HepG2 (cell line): ENCODE measurements around the gene PPP1R13B. TPM values are rescaled to one million over a fixed set of nuclear protein-coding genes. Genes with fewer than 3 reads are reported as not detected.
A peak's percentile ranks its signal among the peaks of the same experiment; 100 is the strongest.

Source experiments
- ARID5B ChIP-seq: IDR thresholded peaks from 2 replicates; pipeline ENCODE4 v1.4.0; 2020; ENCODE audit warnings: mild to moderate bottlenecking, missing genetic modification reagents
- ARNT ChIP-seq: fragments of 450-650 bp; IDR thresholded peaks from 2 replicates; pipeline ENCODE4 v1.6.1; 2017
- ATF4 ChIP-seq, 2 experiments: fragments of 450-650 bp in 1 of 2; sonication (generic) in 1 of 2; formaldehyde crosslinking; IDR thresholded peaks; 2 replicates each; pipeline versions ENCODE4 v1.5.0 to v1.8.0; 2020 to 2022; ENCODE audit warnings: mild to moderate bottlenecking in 1 of 2, missing genetic modification reagents in 1 of 2
- CENPX ChIP-seq: sonication (generic); formaldehyde crosslinking; IDR thresholded peaks from 2 replicates; pipeline ENCODE4 v1.9.0; 2021; ENCODE audit warnings: mild to moderate bottlenecking, missing genetic modification reagents, moderate library complexity
- ERF ChIP-seq: IDR thresholded peaks from 2 replicates; pipeline ENCODE4 v1.6.1; 2018; ENCODE audit warnings: missing biosample characterization, missing genetic modification reagents
- MBNL3 ChIP-seq: fragments of 250-450 bp; sonication (Bioruptor Pico); conservative IDR thresholded peaks from 2 replicates; pipeline ENCODE4 v1.8.0; 2022; ENCODE audit warnings: mild to moderate bottlenecking, inconsistent platforms
- MED13 ChIP-seq: sonication (generic); formaldehyde crosslinking; IDR thresholded peaks from 2 replicates; pipeline ENCODE4 v1.5.0; 2020; ENCODE audit warnings: missing genetic modification reagents
- MIER3 ChIP-seq: IDR thresholded peaks from 2 replicates; pipeline ENCODE4 v1.6.1; 2016; ENCODE audit warnings: missing compliant biosample characterization, borderline replicate concordance
- MTA1 ChIP-seq: sonication (generic); formaldehyde crosslinking; IDR thresholded peaks from 2 replicates; pipeline ENCODE4 v1.4.0; 2020; ENCODE audit warnings: missing genetic modification reagents, mild to moderate bottlenecking, borderline replicate concordance
- RXRB ChIP-seq: IDR thresholded peaks from 2 replicates; pipeline ENCODE4 v1.6.1; 2016; ENCODE audit warnings: borderline replicate concordance, missing genetic modification reagents, missing compliant biosample characterization
- SCMH1 ChIP-seq: sonication (generic); formaldehyde crosslinking; IDR thresholded peaks from 2 replicates; pipeline ENCODE4 v1.9.0; 2021; ENCODE audit warnings: missing genetic modification reagents, mild to moderate bottlenecking, borderline replicate concordance
- SIN3B ChIP-seq: fragments of 150-350 bp; IDR thresholded peaks from 2 replicates; pipeline ENCODE4 v1.6.1; 2014; ENCODE audit warnings: low read length
- SNAI1 ChIP-seq: sonication (generic); formaldehyde crosslinking; IDR thresholded peaks from 2 replicates; pipeline ENCODE4 v1.5.0; 2020; ENCODE audit warnings: mild to moderate bottlenecking, missing genetic modification reagents, borderline replicate concordance
- TAF15 ChIP-seq: fragments of 200-400 bp; formaldehyde crosslinking; IDR thresholded peaks from one replicate; pipeline ENCODE4 v1.6.1; 2018; ENCODE audit warnings: mild to moderate bottlenecking, low read depth, low read length; ENCODE audit not compliant: poor library complexity, severe bottlenecking
- TERF1 ChIP-seq: sonication (generic); formaldehyde crosslinking; IDR thresholded peaks from 2 replicates; pipeline ENCODE4 v1.8.0; 2022; ENCODE audit warnings: mild to moderate bottlenecking, missing genetic modification reagents, moderate library complexity
- TMF1 ChIP-seq: sonication (generic); formaldehyde crosslinking; IDR thresholded peaks from 2 replicates; pipeline ENCODE4 v1.8.1; 2022; ENCODE audit warnings: low read depth, missing genetic modification reagents
- TP53 ChIP-seq: sonication (generic); formaldehyde crosslinking; conservative IDR thresholded peaks from 2 replicates; pipeline ENCODE4 v1.4.0; 2020; ENCODE audit warnings: missing genetic modification reagents
- ZBTB21 ChIP-seq: sonication (generic); formaldehyde crosslinking; IDR thresholded peaks from 2 replicates; pipeline ENCODE4 v1.4.0; 2020; ENCODE audit warnings: missing genetic modification reagents
- ZFP82 ChIP-seq: sonication (generic); formaldehyde crosslinking; IDR thresholded peaks from 2 replicates; pipeline ENCODE4 v1.5.1; 2020; ENCODE audit warnings: mild to moderate bottlenecking, missing genetic modification reagents, borderline replicate concordance
- ZFP90 ChIP-seq: sonication (generic); formaldehyde crosslinking; IDR thresholded peaks from 2 replicates; pipeline ENCODE4 v1.8.0; 2022; ENCODE audit warnings: missing genetic modification reagents, mild to moderate bottlenecking, inconsistent platforms, borderline replicate concordance
- ZKSCAN5 ChIP-seq: sonication (generic); formaldehyde crosslinking; IDR thresholded peaks from 2 replicates; pipeline ENCODE4 v1.5.1; 2020; ENCODE audit warnings: mild to moderate bottlenecking, missing genetic modification reagents
- ZNF17 ChIP-seq: sonication (generic); formaldehyde crosslinking; IDR thresholded peaks from 2 replicates; pipeline ENCODE4 v1.5.0; 2020; ENCODE audit warnings: mild to moderate bottlenecking, missing genetic modification reagents
- ZNF296 ChIP-seq: sonication (generic); formaldehyde crosslinking; conservative IDR thresholded peaks from 2 replicates; pipeline ENCODE4 v1.5.0; 2020; ENCODE audit warnings: mild to moderate bottlenecking, missing genetic modification reagents
- ZNF367 ChIP-seq: sonication (generic); formaldehyde crosslinking; IDR thresholded peaks from 2 replicates; pipeline ENCODE4 v1.4.0; 2020; ENCODE audit warnings: missing genetic modification reagents, borderline replicate concordance
- ZNF570 ChIP-seq: sonication (generic); formaldehyde crosslinking; IDR thresholded peaks from 2 replicates; pipeline ENCODE4 v1.4.0; 2020; ENCODE audit warnings: mild to moderate bottlenecking, missing genetic modification reagents, borderline replicate concordance
- ZNF7 ChIP-seq: IDR thresholded peaks from 2 replicates; pipeline ENCODE4 v1.6.1; 2016; ENCODE audit warnings: missing biosample characterization, missing genetic modification reagents
- polyA plus RNA-seq, 8 experiments: library from polyadenylated mRNA; depleted of rRNA in 3 of 8; stranded (reverse) in 7 of 8; unstranded in 1 of 8; fragments of >200 nt; fragmentation: Illumina TruSeq in 4 of 8; extraction: Trizol in 4 of 8; gene quantifications; 2 replicates each; pipeline versions ENCODE4 v1.2.1 to v1.2.3, GENCODE V29; 2011 to 2016; ENCODE audit warnings: low read depth in 4 of 8, missing spikeins in 1 of 8, mixed read lengths in 1 of 8; ENCODE audit not compliant: insufficient read depth in 1 of 8
- total RNA-seq, 5 experiments: library from RNA; depleted of rRNA; stranded (reverse); fragments of >200 nt; fragmentation: Illumina TruSeq; extraction: Trizol; gene quantifications; 2 replicates each; pipeline ENCODE4 v1.2.3, GENCODE V29; 2016; ENCODE audit warnings: low read depth in 1 of 5

Gene PPP1R13B
- total and polyA plus RNA-seq, 2 of the 13 experiments (the other 11 are each of a cell fraction or from before 2014, with no cell fraction given): 4.6 to 9.4 TPM

- TF ChIP-seq ZFP90 (CRISPR knock-in tag): no peak
- no peak for TF ChIP-seq ZNF367 (CRISPR knock-in tag)
- no peak for TF ChIP-seq MED13
- no peak for TF ChIP-seq TMF1 (CRISPR knock-in tag)
- no peak for TF ChIP-seq ERF
- TF ChIP-seq ARNT: no peak
- no peak for TF ChIP-seq RXRB (CRISPR knock-in tag)
- 0 out of 2 replicates have a peak, but pooled peaks have one; percentile 17 for TF ChIP-seq ZNF296 (CRISPR knock-in tag)
- no peak for TF ChIP-seq MBNL3 (CRISPR knock-in tag)
- TF ChIP-seq ZNF570 (CRISPR knock-in tag): no peak
- TF ChIP-seq MIER3: no peak
- TF ChIP-seq SNAI1 (CRISPR knock-in tag): peak; percentile 68; the same call in 1 of the 2 replicates
- no peak for TF ChIP-seq TAF15
- TF ChIP-seq TP53 (CRISPR knock-in tag): no peak
- no peak for TF ChIP-seq ZBTB21
- TF ChIP-seq ZNF17 (CRISPR knock-in tag): no peak
- TF ChIP-seq ZFP82 (CRISPR knock-in tag): no peak
- no peak for TF ChIP-seq SCMH1 (CRISPR knock-in tag)
- no peak for TF ChIP-seq ZKSCAN5
- no peak for TF ChIP-seq CENPX (CRISPR knock-in tag)
- 0 out of 2 replicates have a peak, but pooled peaks have one; percentile 66 for TF ChIP-seq MTA1
- TF ChIP-seq SIN3B: no peak
- no peak for TF ChIP-seq ATF4 (CRISPR knock-in tag; IDR thresholded peaks at IDR 0.05)
- TF ChIP-seq ZNF7 (CRISPR knock-in tag): no peak
- TF ChIP-seq ARID5B: no peak; the same call in 1 of the 2 replicates
- no peak for TF ChIP-seq TERF1 (CRISPR knock-in tag)
Observed at GRCh38 chr14:103854822-103855733, 7.7 kb upstream of the PPP1R13B start (continued).
